Thoracic aorta endothelial cell (primary cell): Measurements from ENCODE around the gene DDC. TPM values are rescaled to one million over a fixed set of nuclear protein-coding genes. Genes with fewer than 3 reads are reported as not detected.

Experiments used
- small RNA-seq: library from RNA; depleted of rRNA; stranded (forward); fragments of <200 nt; gene quantifications from one replicate; pipeline ENCODE3, GENCODE V24; 2012
- total RNA-seq: library from RNA; depleted of rRNA; stranded (reverse); fragments of >200 nt; gene quantifications from 2 replicates; pipeline ENCODE4 v1.2.3, GENCODE V29; 2012

The DDC gene, protein sequence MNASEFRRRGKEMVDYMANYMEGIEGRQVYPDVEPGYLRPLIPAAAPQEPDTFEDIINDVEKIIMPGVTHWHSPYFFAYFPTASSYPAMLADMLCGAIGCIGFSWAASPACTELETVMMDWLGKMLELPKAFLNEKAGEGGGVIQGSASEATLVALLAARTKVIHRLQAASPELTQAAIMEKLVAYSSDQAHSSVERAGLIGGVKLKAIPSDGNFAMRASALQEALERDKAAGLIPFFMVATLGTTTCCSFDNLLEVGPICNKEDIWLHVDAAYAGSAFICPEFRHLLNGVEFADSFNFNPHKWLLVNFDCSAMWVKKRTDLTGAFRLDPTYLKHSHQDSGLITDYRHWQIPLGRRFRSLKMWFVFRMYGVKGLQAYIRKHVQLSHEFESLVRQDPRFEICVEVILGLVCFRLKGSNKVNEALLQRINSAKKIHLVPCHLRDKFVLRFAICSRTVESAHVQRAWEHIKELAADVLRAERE
- total RNA-seq, result not detected in 2 replicates

GRCh38 chr7:50564640-50565558 is at the start of gene DDC:
DDC (minus strand) TSS chr7:50565405; CDS start chr7:50544085, 21,320 bp downstream.

GRCh38 chr7:50449881-50450589 is 115.2 kb downstream of the DDC start, which contains the start of gene FIGNL1:
FIGNL1 (minus strand) TSS chr7:50450350; CDS start chr7:50447287, 3,063 bp downstream.

Small RNAs within 50 kb of the gene (small RNA-seq; reads per million reads assigned to genes)
- gene RNU6-1091P, result not detected

Other genes with a start within 250 kb of the DDC start
- 43.2 and 99.5 TPM in 2 replicates for gene FIGNL1, start 115.1 kb downstream of the DDC start, total RNA-seq
- gene GRB10, start 217.5 kb upstream of the DDC start, total RNA-seq, result 98.8 and 131 TPM in 2 replicates